HL-60/S4 treated with phorbol 12-myristate 13-acetate at 8.2 ng/mL for 4 days and 3 days (cell line): ENCODE measurements around the gene KIR3DL2.
"Not testable (repeated sequence)": the region's sequence is repeated elsewhere in the genome, so short reads cannot be mapped to it uniquely, and the experiment has no call there.

Experiments used
- in situ Hi-C: fragments of 300-500 bp; cut with MboI; formaldehyde crosslinking; loops from 2 replicates; pipeline ENCODE4 v1.15.0; 2022; ENCODE audit warnings: low sequenced_read_pairs

Gene KIR3DL2

GRCh38 chr19:54863459-54863858 is 13.2 kb downstream of the KIR3DL2 start:
- in situ Hi-C loops: not testable (repeated sequence)

- in situ Hi-C loops: no loop called here
Observed at GRCh38 chr19:54871696-54872095, 21.5 kb downstream of the KIR3DL2 start.

- in situ Hi-C loops: no loop called here
Observed at GRCh38 chr19:54873990-54874389, 23.7 kb downstream of the KIR3DL2 start, which contains the start of gene FCAR. TSS of gene FCAR (plus strand) at chr19:54874235. CDS start at chr19:54874290, 55 bp downstream.

GRCh38 chr19:54875506-54875905 is 25.3 kb downstream of the KIR3DL2 start:
- in situ Hi-C loops: no loop called here

GRCh38 chr19:54877471-54877870 is 27.2 kb downstream of the KIR3DL2 start:
- in situ Hi-C loops: no loop called here

- in situ Hi-C loops: no loop called here
Observed at GRCh38 chr19:54881884-54882283, 31.6 kb downstream of the KIR3DL2 start.

GRCh38 chr19:54882758-54883157 is 32.5 kb downstream of the KIR3DL2 start:
- in situ Hi-C loops: no loop called here

- in situ Hi-C loops: no loop called here
Observed at GRCh38 chr19:54883228-54883627, 33.0 kb downstream of the KIR3DL2 start.

- in situ Hi-C loops: no loop called here
Observed at GRCh38 chr19:54888239-54888638, 38.0 kb downstream of the KIR3DL2 start.

GRCh38 chr19:54889566-54889965 is 39.3 kb downstream of the KIR3DL2 start:
- in situ Hi-C loops: no loop called here

GRCh38 chr19:54893406-54893805 is 43.2 kb downstream of the KIR3DL2 start:
- in situ Hi-C loops: no loop called here

GRCh38 chr19:54894106-54894505 is 43.9 kb downstream of the KIR3DL2 start:
- in situ Hi-C loops: not testable (repeated sequence)

GRCh38 chr19:54896036-54896435 is 45.8 kb downstream of the KIR3DL2 start:
- in situ Hi-C loops: no loop called here

- in situ Hi-C loops: not testable (repeated sequence)
Observed at GRCh38 chr19:54898685-54899084, 48.4 kb downstream of the KIR3DL2 start.

- in situ Hi-C loops: loop anchor here (25.0 kb wide), 1 partner anchor 412 kb away; no protein-coding TSS in a partner anchor
Observed at GRCh38 chr19:54899646-54900045, 49.4 kb downstream of the KIR3DL2 start.

- in situ Hi-C loops: loop anchor here (25.0 kb wide), 1 partner anchor 414 kb away; no protein-coding TSS in a partner anchor
Observed at GRCh38 chr19:54901153-54901552, 50.9 kb downstream of the KIR3DL2 start.

- in situ Hi-C loops: loop anchor here (25.0 kb wide), 1 partner anchor 415 kb away; no protein-coding TSS in a partner anchor
Observed at GRCh38 chr19:54902061-54902460, 51.8 kb downstream of the KIR3DL2 start.

GRCh38 chr19:54903303-54903702 is 53.1 kb downstream of the KIR3DL2 start:
- in situ Hi-C loops: loop anchor here (25.0 kb wide), 1 partner anchor 416 kb away; no protein-coding TSS in a partner anchor

GRCh38 chr19:54904261-54904660 is 54.0 kb downstream of the KIR3DL2 start:
- in situ Hi-C loops: loop anchor here (25.0 kb wide), 1 partner anchor 417 kb away; no protein-coding TSS in a partner anchor

- in situ Hi-C loops: loop anchor here (25.0 kb wide), 1 partner anchor 418 kb away; no protein-coding TSS in a partner anchor
Observed at GRCh38 chr19:54905421-54905802, 55.2 kb downstream of the KIR3DL2 start.

- in situ Hi-C loops: loop anchor here (25.0 kb wide), 1 partner anchor 419 kb away; no protein-coding TSS in a partner anchor
Observed at GRCh38 chr19:54905803-54906511, 55.7 kb downstream of the KIR3DL2 start, which contains the start of gene NCR1. TSS of gene NCR1 (plus strand) at chr19:54906148. CDS start at chr19:54906188, 40 bp downstream.

GRCh38 chr19:54906819-54907218 is 56.6 kb downstream of the KIR3DL2 start:
- in situ Hi-C loops: loop anchor here (25.0 kb wide), 1 partner anchor 420 kb away; no protein-coding TSS in a partner anchor
